GM19463 (cell line): ENCODE data around the gene YARS1.

Experiments used
- ATAC-seq: cut with Tn5 transposase; IDR thresholded peaks from one replicate; pipeline ENCODE4 v1.9.1; 2021; ENCODE audit warnings: mild to moderate bottlenecking, moderate library complexity; ENCODE audit not compliant: unreplicated experiment

Gene YARS1

GRCh38 chr1:32782086-32782485, 35.1 kb downstream of the YARS1 start:
- no peak for ATAC-seq

GRCh38 chr1:32780628-32781234, 36.4 kb downstream of the YARS1 start:
- no peak for ATAC-seq

- no peak for ATAC-seq
Measured at GRCh38 chr1:32780005-32780404, 37.2 kb downstream of the YARS1 start.

GRCh38 chr1:32779242-32779641, 37.9 kb downstream of the YARS1 start:
- no peak for ATAC-seq

GRCh38 chr1:32775640-32776337, 41.4 kb downstream of the YARS1 start:
- no peak for ATAC-seq

GRCh38 chr1:32774950-32775634, 42.1 kb downstream of the YARS1 start:
- ATAC-seq = no peak

- no peak for ATAC-seq
Measured at GRCh38 chr1:32774464-32774808, 42.7 kb downstream of the YARS1 start.

- ATAC-seq = no peak
Measured at GRCh38 chr1:32773764-32774463, 43.2 kb downstream of the YARS1 start.

GRCh38 chr1:32773018-32773763, 44.0 kb downstream of the YARS1 start:
- no peak for ATAC-seq

- no peak for ATAC-seq
Measured at GRCh38 chr1:32772281-32773017, 44.7 kb downstream of the YARS1 start.

- no peak for ATAC-seq
Measured at GRCh38 chr1:32771561-32772280, 45.4 kb downstream of the YARS1 start.

- ATAC-seq = no peak
Measured at GRCh38 chr1:32770741-32771548, 46.2 kb downstream of the YARS1 start.

- ATAC-seq = no peak
Measured at GRCh38 chr1:32770221-32770731, 46.9 kb downstream of the YARS1 start.

- no peak for ATAC-seq
Measured at GRCh38 chr1:32769524-32770220, 47.5 kb downstream of the YARS1 start.

- no peak for ATAC-seq
Measured at GRCh38 chr1:32768110-32768850, 48.9 kb downstream of the YARS1 start.

GRCh38 chr1:32767641-32768040, 49.5 kb downstream of the YARS1 start:
- ATAC-seq = no peak

GRCh38 chr1:32767156-32767555, 50.0 kb downstream of the YARS1 start:
- no peak for ATAC-seq
